Activated T-cell treated with anti-CD3 and anti-CD28 coated beads, Interleukin-2, amount 50 U/mL, for 24 hours (primary cell): ENCODE measurements around the gene ARL5C.

Source experiments
- DNase-seq: peaks from one replicate; pipeline ENCODE4 v3.0.0-alpha.2; 2020
- H3K27ac Mint-ChIP-seq: 2 replicates; pipeline ENCODE4 v1.8.0; 2020; ENCODE audit warnings: mild to moderate bottlenecking, mixed read lengths
- H3K27me3 Mint-ChIP-seq: 2 replicates; pipeline ENCODE4 v1.8.0; 2020; ENCODE audit warnings: mixed read lengths
- H3K36me3 Mint-ChIP-seq: 2 replicates; pipeline ENCODE4 v1.8.0; 2020; ENCODE audit warnings: low read depth, mixed read lengths
- H3K4me1 Mint-ChIP-seq: 2 replicates; pipeline ENCODE4 v1.8.0; 2020; ENCODE audit warnings: low read depth, mixed read lengths
- H3K4me3 Mint-ChIP-seq: 2 replicates; pipeline ENCODE4 v1.8.0; 2020; ENCODE audit warnings: mild to moderate bottlenecking, moderate library complexity, mixed read lengths
- H3K9me3 Mint-ChIP-seq: 2 replicates; pipeline ENCODE4 v1.8.0; 2020; ENCODE audit warnings: mixed read lengths

ARL5C gene

GRCh38 chr17:39147221-39148185, 18.5 kb downstream of the ARL5C start:
- Mint-ChIP-seq H3K27me3 (no peaks in the 10 kb centered on the region), H3K4me3 (no peak overlapping the region), H3K27ac (no peak overlapping the region), H3K4me1 (peaks cover 30% of the 10 kb centered on the region), H3K9me3 (no peaks in the 10 kb centered on the region), H3K36me3 (no peaks in the 10 kb centered on the region)
- DNase-seq: no peak

- no peak for DNase-seq
- no peaks in the 10 kb centered on the region for H3K36me3 Mint-ChIP-seq
- no peak overlapping the region for H3K27ac Mint-ChIP-seq
- H3K9me3 Mint-ChIP-seq: no peaks in the 10 kb centered on the region
- H3K27me3 Mint-ChIP-seq: no peaks in the 10 kb centered on the region
- no peak overlapping the region for H3K4me3 Mint-ChIP-seq
- H3K4me1 Mint-ChIP-seq: peaks cover 21% of the 10 kb centered on the region
Observed at GRCh38 chr17:39146273-39146672, 19.7 kb downstream of the ARL5C start.

DNA sequence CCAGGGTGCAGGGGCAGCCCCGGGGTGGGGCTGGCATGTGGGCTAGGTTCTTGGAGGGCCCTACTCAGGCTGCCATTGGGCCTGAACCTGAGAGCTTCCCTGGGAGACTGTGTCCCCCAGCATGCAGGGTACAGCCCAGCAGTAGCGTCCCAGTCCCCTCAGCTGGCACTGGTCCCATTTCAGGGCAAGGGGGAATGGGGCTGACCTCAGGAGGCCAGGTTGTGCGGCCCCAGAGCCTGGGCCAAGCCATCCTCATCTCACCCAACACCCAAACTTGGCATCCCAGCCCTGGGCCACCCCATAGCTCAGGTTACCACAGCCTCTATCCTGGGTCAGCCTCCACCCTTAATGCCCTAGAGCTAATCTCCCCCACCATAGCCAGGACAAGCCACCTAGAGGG, 20.8 kb downstream of the ARL5C start:
- H3K4me3 Mint-ChIP-seq: no peak overlapping the region
- H3K9me3 Mint-ChIP-seq: no peaks in the 10 kb centered on the region

GRCh38 chr17:39144416-39144840, 21.5 kb downstream of the ARL5C start:
- no peak for DNase-seq
- H3K36me3 Mint-ChIP-seq: no peaks in the 10 kb centered on the region
- no peaks in the 10 kb centered on the region for H3K27me3 Mint-ChIP-seq
- no peaks in the 10 kb centered on the region for H3K9me3 Mint-ChIP-seq
- H3K27ac Mint-ChIP-seq: no peak overlapping the region
- H3K4me1 Mint-ChIP-seq: peaks cover 8% of the 10 kb centered on the region
- H3K4me3 Mint-ChIP-seq: no peak overlapping the region

More for the DNA sequence above, 20.8 kb downstream of the ARL5C start:
- no peak for DNase-seq
- Mint-ChIP-seq H3K4me1 (peaks cover 11% of the 10 kb centered on the region), H3K36me3 (no peaks in the 10 kb centered on the region), H3K27me3 (no peaks in the 10 kb centered on the region), H3K27ac (no peak overlapping the region)

DNA sequence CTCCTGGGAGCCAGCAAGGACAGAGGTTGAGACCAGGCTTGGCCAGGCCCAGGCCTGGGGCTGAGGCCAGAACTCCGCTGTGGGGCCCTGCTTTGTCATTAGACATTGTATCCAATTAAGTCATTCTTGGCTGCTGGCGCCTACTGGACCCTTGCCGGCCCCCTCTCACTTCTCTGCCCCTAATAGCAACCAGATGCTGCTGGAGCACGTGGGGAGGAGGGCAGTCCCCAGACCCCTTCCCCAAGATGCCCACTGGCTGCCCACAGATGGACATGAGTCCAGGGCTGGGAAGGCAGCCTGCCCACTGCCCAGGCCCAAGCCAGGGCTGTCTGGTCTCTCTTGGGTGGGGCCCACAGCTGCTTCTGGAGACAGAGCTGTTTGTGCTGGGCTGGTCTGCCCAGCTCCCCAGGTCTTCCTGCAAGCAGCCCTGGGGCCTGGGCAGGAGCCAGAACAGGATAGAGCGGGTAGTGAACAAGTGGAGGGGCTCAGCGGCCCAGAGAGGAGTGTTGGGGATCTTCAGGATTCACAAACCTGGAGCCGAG, 22.3 kb downstream of the ARL5C start:
- Mint-ChIP-seq H3K9me3 (no peaks in the 10 kb centered on the region), H3K36me3 (no peaks in the 10 kb centered on the region), H3K27ac (no peak overlapping the region)

DNA sequence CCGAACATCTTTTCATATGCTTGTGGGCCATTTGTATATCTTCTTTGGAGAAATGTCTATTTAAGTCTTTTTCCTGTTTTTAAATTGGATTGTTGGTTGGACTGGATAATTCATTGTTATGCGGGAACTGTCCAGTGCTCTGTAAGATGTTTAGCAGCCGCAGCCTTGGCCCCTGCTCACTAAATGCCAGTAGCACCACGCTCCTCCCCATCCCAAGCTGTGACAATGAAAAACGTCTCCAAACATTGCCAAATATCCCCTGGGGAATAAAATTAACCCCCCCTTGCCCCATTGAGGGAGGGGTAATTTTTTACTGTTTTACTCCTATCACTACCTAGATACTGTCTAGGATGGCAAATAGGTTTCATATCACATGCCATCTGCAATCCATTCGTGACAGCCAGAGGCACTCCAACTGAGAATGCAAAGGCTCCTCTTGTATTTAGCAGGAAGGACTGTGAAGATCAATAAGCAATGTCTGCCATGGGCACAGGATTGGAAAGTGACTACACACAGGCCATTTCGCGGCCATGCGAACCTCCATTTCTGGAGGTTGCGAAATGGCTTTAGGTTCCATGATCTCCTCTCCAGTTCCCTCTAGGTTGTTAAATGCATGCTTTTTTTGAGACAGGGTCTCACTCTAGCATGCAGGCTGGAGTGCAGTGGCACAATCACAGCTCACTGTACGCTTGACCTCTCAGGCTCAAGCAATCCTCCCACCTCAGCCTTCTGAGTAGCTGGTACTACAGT, 23.9 kb downstream of the ARL5C start:
- H3K27ac Mint-ChIP-seq: no peak overlapping the region
- H3K4me1 Mint-ChIP-seq: peaks cover 8% of the 10 kb centered on the region
- H3K9me3 Mint-ChIP-seq: no peaks in the 10 kb centered on the region
- DNase-seq: no peak
- H3K4me3 Mint-ChIP-seq: no peak overlapping the region
- no peaks in the 10 kb centered on the region for H3K36me3 Mint-ChIP-seq
- H3K27me3 Mint-ChIP-seq: no peaks in the 10 kb centered on the region

More for the DNA sequence above, 22.3 kb downstream of the ARL5C start:
- no peaks in the 10 kb centered on the region for H3K27me3 Mint-ChIP-seq
- H3K4me3 Mint-ChIP-seq: no peak overlapping the region
- no peak for DNase-seq
- peaks cover 8% of the 10 kb centered on the region for H3K4me1 Mint-ChIP-seq

DNA sequence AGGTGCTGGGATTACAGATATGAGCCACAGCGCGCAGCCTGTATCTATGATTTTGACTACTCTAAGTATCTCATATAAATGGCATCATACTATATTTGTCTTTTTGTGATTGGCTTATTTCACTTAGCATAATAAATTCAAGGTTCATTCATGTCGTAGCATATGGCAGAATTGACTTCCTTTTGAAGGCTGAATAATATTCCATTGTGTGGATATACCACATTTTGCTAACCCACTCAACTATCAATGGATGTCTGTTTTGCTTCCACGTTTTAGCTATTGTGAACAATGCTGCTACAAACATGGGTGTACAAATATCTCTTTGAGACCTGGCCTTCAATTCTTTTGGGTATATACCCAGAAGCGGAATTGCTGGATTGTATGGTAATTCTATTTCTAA, 24.7 kb downstream of the ARL5C start:
- peaks cover 8% of the 10 kb centered on the region for H3K4me1 Mint-ChIP-seq
- no peak overlapping the region for H3K4me3 Mint-ChIP-seq
- H3K9me3 Mint-ChIP-seq: no peaks in the 10 kb centered on the region
- no peak for DNase-seq
- no peaks in the 10 kb centered on the region for H3K36me3 Mint-ChIP-seq
- no peaks in the 10 kb centered on the region for H3K27me3 Mint-ChIP-seq
- no peak overlapping the region for H3K27ac Mint-ChIP-seq

GRCh38 chr17:39139561-39139960, 26.4 kb downstream of the ARL5C start:
- peaks cover 6% of the 10 kb centered on the region for H3K4me1 Mint-ChIP-seq

DNA sequence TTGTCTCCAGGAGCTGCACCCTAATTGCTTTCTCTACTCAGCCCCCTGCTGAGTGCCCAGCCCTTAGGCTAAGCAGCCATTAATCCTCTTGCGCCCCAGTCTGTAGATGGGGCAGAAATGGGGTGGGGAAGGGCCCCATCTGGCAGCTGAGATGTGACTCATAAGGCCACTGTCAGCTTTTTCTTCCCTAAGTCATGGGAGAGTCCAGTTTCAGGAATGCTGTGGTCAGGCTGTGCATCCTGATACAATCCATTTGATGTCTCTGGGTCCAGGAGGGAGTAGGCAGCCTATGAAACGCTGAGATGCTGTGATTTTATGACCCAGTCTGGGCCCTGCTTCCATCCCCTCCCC, 26.8 kb downstream of the ARL5C start:
- Mint-ChIP-seq H3K36me3 (no peaks in the 10 kb centered on the region), H3K4me1 (peaks cover 2% of the 10 kb centered on the region), H3K27ac (no peak overlapping the region), H3K9me3 (no peaks in the 10 kb centered on the region), H3K27me3 (no peaks in the 10 kb centered on the region), H3K4me3 (no peak overlapping the region)
- DNase-seq: no peak

More at GRCh38 chr17:39139561-39139960, 26.4 kb downstream of the ARL5C start:
- Mint-ChIP-seq H3K27me3 (no peaks in the 10 kb centered on the region), H3K4me3 (no peak overlapping the region), H3K9me3 (no peaks in the 10 kb centered on the region), H3K27ac (no peak overlapping the region), H3K36me3 (no peaks in the 10 kb centered on the region)
- no peak for DNase-seq

DNA sequence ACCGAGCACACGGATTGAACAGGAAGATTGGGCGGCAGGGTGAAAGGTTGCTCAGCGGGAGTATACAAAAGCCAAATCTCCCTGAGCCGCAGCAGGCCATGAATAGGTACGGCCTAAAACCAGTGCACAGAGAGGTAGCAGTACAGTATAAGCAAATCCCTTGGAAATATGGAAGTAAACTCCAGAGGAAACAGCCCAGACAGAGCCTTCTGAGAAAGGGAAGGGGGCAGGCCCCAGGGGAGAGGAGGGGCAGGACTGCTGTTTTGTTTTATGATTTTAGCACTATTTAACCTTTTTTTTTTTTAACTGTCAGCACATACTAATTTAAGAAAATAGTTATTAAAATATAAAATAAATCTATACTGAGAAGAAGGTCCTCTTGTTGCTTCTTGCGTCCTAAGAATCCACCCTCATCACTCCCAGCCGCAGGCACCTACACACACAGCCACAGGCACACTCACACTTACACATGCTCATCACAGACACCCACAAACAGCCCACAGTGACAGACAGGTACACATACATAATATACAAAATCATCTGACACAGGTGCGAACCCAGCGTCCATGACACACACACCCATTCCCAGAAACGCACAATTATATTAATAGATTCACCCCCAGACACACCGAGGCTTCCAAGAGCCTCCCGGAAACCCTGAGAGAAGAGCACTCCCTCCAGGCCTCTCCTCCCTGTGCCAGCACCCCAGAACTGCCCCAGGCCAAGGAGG, 27.4 kb downstream of the ARL5C start:
- no peaks in the 10 kb centered on the region for H3K36me3 Mint-ChIP-seq
- H3K4me1 Mint-ChIP-seq: peaks cover 2% of the 10 kb centered on the region
- H3K9me3 Mint-ChIP-seq: no peaks in the 10 kb centered on the region
- no peak for DNase-seq
- H3K4me3 Mint-ChIP-seq: no peak overlapping the region
- H3K27ac Mint-ChIP-seq: no peak overlapping the region
- H3K27me3 Mint-ChIP-seq: no peaks in the 10 kb centered on the region

DNA sequence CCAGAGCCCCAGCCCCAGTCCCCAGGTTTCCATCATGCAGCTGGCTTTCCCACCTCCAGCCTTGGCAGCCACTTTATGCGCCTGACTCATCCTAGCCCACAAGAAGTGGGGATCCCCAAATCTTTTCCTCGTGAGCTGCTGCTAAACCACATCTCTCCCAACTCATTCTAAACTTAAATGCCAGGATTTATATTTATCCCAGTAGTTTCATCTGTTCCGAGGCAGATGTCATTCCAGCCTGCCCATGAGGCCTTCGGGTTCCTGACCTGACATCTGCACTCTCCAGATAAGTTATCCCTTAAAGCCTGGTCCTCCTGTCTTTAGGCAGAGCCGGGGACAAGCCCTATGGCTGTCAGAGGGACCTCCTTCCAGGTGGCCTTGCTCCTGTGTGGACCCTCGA, 31.1 kb downstream of the ARL5C start:
- no peak overlapping the region for H3K27ac Mint-ChIP-seq
- H3K27me3 Mint-ChIP-seq: no peaks in the 10 kb centered on the region
- H3K36me3 Mint-ChIP-seq: no peaks in the 10 kb centered on the region
- peaks cover 2% of the 10 kb centered on the region for H3K4me1 Mint-ChIP-seq
- no peak for DNase-seq
- H3K4me3 Mint-ChIP-seq: no peak overlapping the region
- no peaks in the 10 kb centered on the region for H3K9me3 Mint-ChIP-seq

DNA sequence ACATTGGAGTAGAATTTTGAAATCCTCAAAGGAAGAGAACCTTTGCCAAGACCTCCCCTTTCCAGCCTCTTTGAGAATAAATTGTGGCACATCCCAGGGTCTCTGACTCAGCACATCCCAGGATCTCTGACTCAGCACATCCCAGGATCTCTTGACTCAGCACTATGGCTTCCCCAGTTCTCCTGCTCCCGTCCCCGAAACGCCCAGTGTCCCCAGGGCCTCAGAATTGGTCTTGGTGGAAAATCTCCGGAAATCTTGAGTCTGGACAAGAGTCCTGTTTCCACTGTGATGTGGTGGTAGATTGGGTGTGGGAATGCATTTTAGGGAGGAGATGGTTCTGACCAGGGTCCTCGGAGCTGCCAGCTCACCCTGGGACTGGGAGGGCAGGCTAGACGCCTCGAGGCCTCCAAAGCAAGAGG, 33.8 kb downstream of the ARL5C start:
- peaks cover 2% of the 10 kb centered on the region for H3K4me1 Mint-ChIP-seq
- DNase-seq: no peak
- H3K4me3 Mint-ChIP-seq: no peak overlapping the region
- no peaks in the 10 kb centered on the region for H3K9me3 Mint-ChIP-seq
- no peaks in the 10 kb centered on the region for H3K36me3 Mint-ChIP-seq
- H3K27me3 Mint-ChIP-seq: no peaks in the 10 kb centered on the region
- H3K27ac Mint-ChIP-seq: no peak overlapping the region

DNA sequence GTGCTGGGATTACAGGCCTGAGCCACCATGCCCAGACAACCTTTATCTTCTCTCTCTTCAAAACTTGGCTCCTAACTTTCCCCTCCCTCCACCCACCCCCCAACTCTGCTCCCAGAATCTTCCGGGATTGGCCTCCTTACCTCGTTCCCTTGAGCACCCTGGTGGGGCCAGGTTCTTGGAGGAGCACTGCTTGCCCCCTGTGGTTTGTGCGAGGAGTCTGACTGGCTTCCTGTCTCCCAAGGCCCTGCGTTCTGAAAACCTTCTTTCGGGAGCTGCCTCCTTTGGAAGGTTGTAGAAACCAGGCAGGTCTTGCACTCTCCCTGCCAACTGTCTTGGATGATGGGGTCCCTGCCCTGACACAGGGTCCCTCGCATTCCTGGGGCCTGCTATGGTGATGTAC, 34.3 kb downstream of the ARL5C start:
- Mint-ChIP-seq H3K36me3 (no peaks in the 10 kb centered on the region), H3K4me1 (peaks cover 2% of the 10 kb centered on the region), H3K9me3 (no peaks in the 10 kb centered on the region), H3K27me3 (no peaks in the 10 kb centered on the region), H3K27ac (no peak overlapping the region), H3K4me3 (no peak overlapping the region)
- no peak for DNase-seq

- H3K36me3 Mint-ChIP-seq: no peaks in the 10 kb centered on the region
- no peak for DNase-seq
- no peak overlapping the region for H3K27ac Mint-ChIP-seq
- no peaks in the 10 kb centered on the region for H3K27me3 Mint-ChIP-seq
- peaks cover 2% of the 10 kb centered on the region for H3K4me1 Mint-ChIP-seq
- no peak overlapping the region for H3K4me3 Mint-ChIP-seq
- H3K9me3 Mint-ChIP-seq: no peaks in the 10 kb centered on the region
Observed at GRCh38 chr17:39130205-39130604, 35.8 kb downstream of the ARL5C start.
